ENCODE results near the gene ICE2. TPM values are rescaled to one million over a fixed set of nuclear protein-coding genes. Genes with fewer than 3 reads are reported as not detected.
A peak's percentile ranks its signal among the peaks of the same experiment; 100 is the strongest.

Gene ICE2
- total RNA-seq, 3 donors from 2014 or later = 28.5 to 40.7 (median 36.1) TPM

GRCh38 chr15:60448668-60449360 is 30.1 kb downstream of the ICE2 start:
- Histone ChIP-seq H3K27me3 (no peaks in the 10 kb centered on the region), H3K36me3 (no peaks in the 10 kb centered on the region), H3K4me1 (no peaks in the 10 kb centered on the region), H3K9me3 (no peaks in the 10 kb centered on the region), H3K27ac (no peak overlapping the region), H3K4me3 (no peak overlapping the region)
- no peak for DNase-seq (ENCODE audit: low spot score in 2 of 2)
- no peak for TF ChIP-seq CTCF (IDR thresholded peaks at IDR 0.05)
- no peak for TF ChIP-seq POLR2AphosphoS5 (IDR thresholded peaks at IDR 0.05)
- TF ChIP-seq POLR2A (IDR thresholded peaks at IDR 0.05) = no peak
- intact Hi-C loops (cut with DNase I; ENCODE audit: low total_unique reads) = no loop called here

GRCh38 chr15:60444289-60444912 is 34.5 kb downstream of the ICE2 start:
- no peaks in the 10 kb centered on the region for H3K36me3 ChIP-seq
- H3K27me3 ChIP-seq = no peaks in the 10 kb centered on the region
- no peak overlapping the region for H3K4me3 ChIP-seq
- no peaks in the 10 kb centered on the region for H3K9me3 ChIP-seq
- TF ChIP-seq POLR2AphosphoS5 (IDR thresholded peaks at IDR 0.05) (no peak), CTCF (IDR thresholded peaks at IDR 0.05) (peak in 2 of 3 donors; percentile 40 to 57)
- DNase-seq (ENCODE audit: low spot score in 2 of 2) = no peak
- H3K4me1 ChIP-seq = no peaks in the 10 kb centered on the region
- intact Hi-C loops (cut with DNase I; ENCODE audit: low total_unique reads) = no loop called here
- no peak overlapping the region for H3K27ac ChIP-seq

- no peak for TF ChIP-seq POLR2AphosphoS5 (IDR thresholded peaks at IDR 0.05)
- intact Hi-C loops (cut with DNase I; ENCODE audit: low total_unique reads) = no loop called here
- Histone ChIP-seq H3K9me3 (no peaks in the 10 kb centered on the region), H3K27ac (no peak overlapping the region), H3K4me3 (no peak overlapping the region), H3K36me3 (no peaks in the 10 kb centered on the region), H3K27me3 (no peaks in the 10 kb centered on the region), H3K4me1 (no peaks in the 10 kb centered on the region)
- no peak for DNase-seq (ENCODE audit: low spot score in 2 of 2)
Observed at GRCh38 chr15:60442763-60443162, 36.2 kb downstream of the ICE2 start.

GRCh38 chr15:60442031-60442650 is 36.8 kb downstream of the ICE2 start:
- TF ChIP-seq POLR2AphosphoS5 (IDR thresholded peaks at IDR 0.05) (no peak), POLR2A (IDR thresholded peaks at IDR 0.05) (no peak), CTCF (IDR thresholded peaks at IDR 0.05) (no peak)
- H3K27me3 ChIP-seq = no peaks in the 10 kb centered on the region
- no peak for DNase-seq (ENCODE audit: low spot score in 2 of 2)
- no peak overlapping the region for H3K27ac ChIP-seq
- H3K4me3 ChIP-seq = no peak overlapping the region
- H3K4me1 ChIP-seq = no peaks in the 10 kb centered on the region
- intact Hi-C loops (cut with DNase I; ENCODE audit: low total_unique reads) = no loop called here
- H3K9me3 ChIP-seq = no peaks in the 10 kb centered on the region
- H3K36me3 ChIP-seq = no peaks in the 10 kb centered on the region

- H3K27ac ChIP-seq = no peak overlapping the region
- intact Hi-C loops (cut with DNase I; ENCODE audit: low total_unique reads) = no loop called here
- H3K9me3 ChIP-seq = no peaks in the 10 kb centered on the region
- no peak for TF ChIP-seq POLR2A (IDR thresholded peaks at IDR 0.05)
- no peak for TF ChIP-seq CTCF (IDR thresholded peaks at IDR 0.05)
- no peak for TF ChIP-seq POLR2AphosphoS5 (IDR thresholded peaks at IDR 0.05)
- no peaks in the 10 kb centered on the region for H3K36me3 ChIP-seq
- H3K4me1 ChIP-seq = no peaks in the 10 kb centered on the region
- no peak for DNase-seq (ENCODE audit: low spot score in 2 of 2)
- H3K27me3 ChIP-seq = no peaks in the 10 kb centered on the region
- H3K4me3 ChIP-seq = no peak overlapping the region
Observed at GRCh38 chr15:60441331-60441730, 37.6 kb downstream of the ICE2 start.

Measured in breast epithelium (tissue), 4 donors.